ENCODE data around the gene CTSZ. TPM values are rescaled to one million over a fixed set of nuclear protein-coding genes. Genes with fewer than 3 reads are reported as not detected.

Gene CTSZ
- total RNA-seq, 2 donors from 2014 or later = 44.5 to 51.6 TPM

GRCh38 chr20:58945965-58946631, 61.0 kb downstream of the CTSZ start:
- H3K36me3 Mint-ChIP-seq (ENCODE audit: insufficient read depth in 2 of 2) = no peaks in the 10 kb centered on the region
- no peaks in the 10 kb centered on the region for H3K4me1 Mint-ChIP-seq (ENCODE audit: low read depth)
- no peak overlapping the region for H3K4me3 Mint-ChIP-seq
- no peaks in the 10 kb centered on the region for H3K9me3 Mint-ChIP-seq
- DNase-seq (no peak), ATAC-seq (replicated peaks in 1 of 2) (no peak)
- H3K27ac Mint-ChIP-seq = no peak overlapping the region
- H3K27me3 Mint-ChIP-seq (ENCODE audit: low read depth) = no peaks in the 10 kb centered on the region

Other genes with a start within 250 kb of the CTSZ start
- gene GNAS-AS1, start 156.4 kb downstream of the CTSZ start, total RNA-seq = 1 to 10 TPM; 2.3 to 2.5 TPM
- 100 to 1,000 TPM; 781 to 820 TPM for gene GNAS, start 154.5 kb downstream of the CTSZ start, total RNA-seq
- gene NELFCD, start 26.0 kb downstream of the CTSZ start, total RNA-seq = 10 to 100 TPM; 66.2 to 67.5 TPM
- not detected for gene TUBB1, start 12.2 kb upstream of the CTSZ start, total RNA-seq
- 10 to 100 TPM; 55.7 to 56.4 TPM for gene ATP5F1E, start 25.1 kb upstream of the CTSZ start, total RNA-seq
- gene PRELID3B, start 35.5 kb upstream of the CTSZ start, total RNA-seq = 100 to 1,000 TPM; 168 to 181 TPM
- gene ZNF831, start 156.6 kb upstream of the CTSZ start, total RNA-seq = 1 to 10 TPM; 8.2 to 9.0 TPM